RWPE1 (cell line): Measurements from ENCODE around the gene TUT1.

Experiments
- CTCF ChIA-PET: fragments of 350-600 bp; sonication (Branson Sonifier 250); formaldehyde crosslinking; extraction: SDS; loops from one replicate; lab custom pipeline; 2021; lab: Yijun Ruan, JAX
- POLR2A ChIA-PET: fragments of 400-600 bp; formaldehyde crosslinking; extraction: SDS; loops from one replicate; lab custom pipeline; 2020; ENCODE audit warnings: antibody characterized with exemption; ENCODE audit not compliant: low non-redundant PET; lab: Yijun Ruan, JAX
- DNase-seq: peaks from one replicate; pipeline ENCODE4 v3.0.0; 2012; ENCODE audit warnings: low spot score
- H3K27ac ChIP-seq: fragments of 450-650 bp; 2 replicates; pipeline ENCODE4 v1.5.1; 2017
- TF ChIP-seq, protein P1 (sequence below): fragments of 450-650 bp; conservative IDR thresholded peaks from 2 replicates; pipeline ENCODE4 v1.5.1; 2017; ENCODE audit warnings: low read depth, mild to moderate bottlenecking

Gene TUT1, protein sequence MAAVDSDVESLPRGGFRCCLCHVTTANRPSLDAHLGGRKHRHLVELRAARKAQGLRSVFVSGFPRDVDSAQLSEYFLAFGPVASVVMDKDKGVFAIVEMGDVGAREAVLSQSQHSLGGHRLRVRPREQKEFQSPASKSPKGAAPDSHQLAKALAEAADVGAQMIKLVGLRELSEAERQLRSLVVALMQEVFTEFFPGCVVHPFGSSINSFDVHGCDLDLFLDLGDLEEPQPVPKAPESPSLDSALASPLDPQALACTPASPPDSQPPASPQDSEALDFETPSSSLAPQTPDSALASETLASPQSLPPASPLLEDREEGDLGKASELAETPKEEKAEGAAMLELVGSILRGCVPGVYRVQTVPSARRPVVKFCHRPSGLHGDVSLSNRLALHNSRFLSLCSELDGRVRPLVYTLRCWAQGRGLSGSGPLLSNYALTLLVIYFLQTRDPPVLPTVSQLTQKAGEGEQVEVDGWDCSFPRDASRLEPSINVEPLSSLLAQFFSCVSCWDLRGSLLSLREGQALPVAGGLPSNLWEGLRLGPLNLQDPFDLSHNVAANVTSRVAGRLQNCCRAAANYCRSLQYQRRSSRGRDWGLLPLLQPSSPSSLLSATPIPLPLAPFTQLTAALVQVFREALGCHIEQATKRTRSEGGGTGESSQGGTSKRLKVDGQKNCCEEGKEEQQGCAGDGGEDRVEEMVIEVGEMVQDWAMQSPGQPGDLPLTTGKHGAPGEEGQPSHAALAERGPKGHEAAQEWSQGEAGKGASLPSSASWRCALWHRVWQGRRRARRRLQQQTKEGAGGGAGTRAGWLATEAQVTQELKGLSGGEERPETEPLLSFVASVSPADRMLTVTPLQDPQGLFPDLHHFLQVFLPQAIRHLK

DNA sequence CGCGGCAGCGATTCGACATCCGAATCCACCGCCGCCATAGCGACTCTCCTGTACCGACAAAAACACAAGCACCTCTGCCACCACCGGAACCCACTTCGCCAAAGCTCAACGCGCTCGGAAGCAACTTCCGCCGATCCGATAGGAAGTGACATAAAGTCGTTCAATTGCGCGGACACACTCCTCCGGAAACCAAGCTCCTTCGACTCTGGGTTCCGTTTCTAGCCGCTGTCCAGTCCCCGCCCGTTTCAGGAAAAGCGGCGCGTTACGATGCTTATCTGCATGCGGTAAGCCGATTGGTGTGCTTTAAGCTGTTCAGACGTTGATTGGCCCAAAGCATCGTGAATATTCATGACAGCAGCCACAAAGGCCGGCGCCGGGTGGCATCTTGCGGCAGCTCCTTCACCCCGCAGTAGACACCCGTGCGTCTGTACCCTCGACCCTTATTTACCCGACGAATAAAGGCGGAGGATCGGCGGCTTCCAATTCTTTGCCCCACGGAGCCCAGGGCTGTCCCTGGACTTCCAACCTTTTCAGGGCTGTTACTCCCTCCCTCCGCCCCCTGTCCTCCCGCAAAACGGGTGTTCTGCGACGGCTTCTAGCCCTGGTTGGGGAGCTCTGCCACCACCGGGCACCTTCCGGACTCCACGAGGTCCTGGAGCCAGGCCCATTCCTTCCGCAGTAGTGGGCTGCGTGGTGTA lies at the start of gene TUT1:
Gene TUT1, minus strand, starts transcription at position 76 of the 698 bp plus-strand sequence. Its CDS starts 38 bp downstream, at position 38.
- ChIA-PET CTCF (interaction anchor here (0.6 kb wide), 2 partner anchors 19 to 215 kb away, joined by 3 read pairs; no protein-coding TSS in a partner anchor), POLR2A (interaction anchor here (0.5 to 2.9 kb wide), 18 partner anchors 9 to 136 kb away, joined by 3 to 24 read pairs (median 4); partner anchors contain the start of genes AHNAK, B3GAT3, C11orf98 and CSKMT)
- peak; percentile 89 for DNase-seq
- H3K27ac ChIP-seq: peak within 1 kb of the TSS; percentile 91
- TF ChIP-seq, protein P1, sequence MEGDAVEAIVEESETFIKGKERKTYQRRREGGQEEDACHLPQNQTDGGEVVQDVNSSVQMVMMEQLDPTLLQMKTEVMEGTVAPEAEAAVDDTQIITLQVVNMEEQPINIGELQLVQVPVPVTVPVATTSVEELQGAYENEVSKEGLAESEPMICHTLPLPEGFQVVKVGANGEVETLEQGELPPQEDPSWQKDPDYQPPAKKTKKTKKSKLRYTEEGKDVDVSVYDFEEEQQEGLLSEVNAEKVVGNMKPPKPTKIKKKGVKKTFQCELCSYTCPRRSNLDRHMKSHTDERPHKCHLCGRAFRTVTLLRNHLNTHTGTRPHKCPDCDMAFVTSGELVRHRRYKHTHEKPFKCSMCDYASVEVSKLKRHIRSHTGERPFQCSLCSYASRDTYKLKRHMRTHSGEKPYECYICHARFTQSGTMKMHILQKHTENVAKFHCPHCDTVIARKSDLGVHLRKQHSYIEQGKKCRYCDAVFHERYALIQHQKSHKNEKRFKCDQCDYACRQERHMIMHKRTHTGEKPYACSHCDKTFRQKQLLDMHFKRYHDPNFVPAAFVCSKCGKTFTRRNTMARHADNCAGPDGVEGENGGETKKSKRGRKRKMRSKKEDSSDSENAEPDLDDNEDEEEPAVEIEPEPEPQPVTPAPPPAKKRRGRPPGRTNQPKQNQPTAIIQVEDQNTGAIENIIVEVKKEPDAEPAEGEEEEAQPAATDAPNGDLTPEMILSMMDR: no peak

GRCh38 chr11:62632492-62632891 lies 41.2 kb upstream of the TUT1 start:
- ChIA-PET CTCF (interaction anchor here (0.7 kb wide), 1 partner anchor 817 kb away, joined by 3 read pairs; no protein-coding TSS in a partner anchor), POLR2A (no interaction called here)
- H3K27ac ChIP-seq: peak overlapping the region; percentile 11
- TF ChIP-seq, protein P1: no peak
- DNase-seq: no peak

DNA sequence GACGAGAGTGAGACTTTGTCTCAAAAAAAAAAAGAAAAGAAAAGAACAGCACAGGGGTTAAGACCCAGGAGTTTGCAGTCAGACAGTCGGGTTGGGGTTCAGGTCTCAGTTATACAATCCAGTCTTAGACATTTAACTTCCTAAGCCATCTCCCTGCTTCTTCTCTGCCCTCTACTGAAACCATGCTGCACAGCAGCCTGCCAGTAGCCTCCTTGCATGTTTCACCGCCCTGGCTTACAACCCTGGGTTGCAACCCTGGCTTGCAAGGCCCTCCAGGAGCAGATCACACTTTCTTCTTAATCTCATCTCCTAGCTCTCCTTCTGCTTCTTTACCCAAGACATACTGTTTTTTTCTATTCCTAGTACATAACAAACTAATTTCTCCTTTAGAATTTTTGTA lies 36.4 kb upstream of the TUT1 start:
- H3K27ac ChIP-seq: 0 out of 2 replicates have a peak overlapping the region, but pooled peaks have one; percentile 19
- ChIA-PET CTCF (no interaction called here), POLR2A (no interaction called here)
- no peak for DNase-seq
- TF ChIP-seq, protein P1: no peak

DNA sequence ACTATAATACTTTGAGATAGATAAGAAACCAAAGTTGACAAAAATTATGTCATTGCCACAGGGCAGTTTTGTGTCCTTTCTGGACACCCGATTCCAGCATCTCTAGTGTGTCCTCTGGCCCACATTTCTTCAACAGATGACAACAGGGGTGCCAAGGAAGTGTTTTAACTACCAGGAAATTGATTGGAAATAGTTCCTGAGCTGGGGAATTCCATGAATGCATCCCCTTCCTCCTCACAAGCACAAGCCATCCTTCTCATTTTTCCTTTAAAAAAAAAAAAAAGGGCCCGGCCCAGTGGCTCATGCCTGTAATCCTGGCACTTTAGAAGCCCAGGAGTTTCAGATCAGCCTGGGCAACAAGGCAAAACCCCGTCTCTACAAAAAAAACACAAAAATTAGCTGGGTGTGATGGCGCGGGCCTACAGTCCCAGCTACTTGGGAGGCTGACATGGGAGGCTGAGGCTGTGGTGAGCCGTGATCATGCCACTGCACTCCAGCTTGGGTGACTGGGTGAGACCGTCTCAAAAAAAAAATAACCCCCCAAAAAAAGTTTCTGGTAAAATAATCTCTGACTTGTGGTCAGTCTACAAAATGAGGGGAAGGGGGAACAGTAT lies 31.3 kb upstream of the TUT1 start:
- ChIA-PET POLR2A (interaction anchor here (0.7 to 3.1 kb wide), 5 partner anchors 9 to 49 kb away, joined by 3 to 13 read pairs (median 9); partner anchors contain the start of genes C11orf98, CSKMT, MTA2 and ROM1), CTCF (interaction anchor here (1.5 kb wide), 1 partner anchor 11 kb away, joined by 5 read pairs; no protein-coding TSS in a partner anchor)
- peak overlapping the region; percentile 98 for H3K27ac ChIP-seq
- DNase-seq: no peak
- TF ChIP-seq, protein P1: no peak

DNA sequence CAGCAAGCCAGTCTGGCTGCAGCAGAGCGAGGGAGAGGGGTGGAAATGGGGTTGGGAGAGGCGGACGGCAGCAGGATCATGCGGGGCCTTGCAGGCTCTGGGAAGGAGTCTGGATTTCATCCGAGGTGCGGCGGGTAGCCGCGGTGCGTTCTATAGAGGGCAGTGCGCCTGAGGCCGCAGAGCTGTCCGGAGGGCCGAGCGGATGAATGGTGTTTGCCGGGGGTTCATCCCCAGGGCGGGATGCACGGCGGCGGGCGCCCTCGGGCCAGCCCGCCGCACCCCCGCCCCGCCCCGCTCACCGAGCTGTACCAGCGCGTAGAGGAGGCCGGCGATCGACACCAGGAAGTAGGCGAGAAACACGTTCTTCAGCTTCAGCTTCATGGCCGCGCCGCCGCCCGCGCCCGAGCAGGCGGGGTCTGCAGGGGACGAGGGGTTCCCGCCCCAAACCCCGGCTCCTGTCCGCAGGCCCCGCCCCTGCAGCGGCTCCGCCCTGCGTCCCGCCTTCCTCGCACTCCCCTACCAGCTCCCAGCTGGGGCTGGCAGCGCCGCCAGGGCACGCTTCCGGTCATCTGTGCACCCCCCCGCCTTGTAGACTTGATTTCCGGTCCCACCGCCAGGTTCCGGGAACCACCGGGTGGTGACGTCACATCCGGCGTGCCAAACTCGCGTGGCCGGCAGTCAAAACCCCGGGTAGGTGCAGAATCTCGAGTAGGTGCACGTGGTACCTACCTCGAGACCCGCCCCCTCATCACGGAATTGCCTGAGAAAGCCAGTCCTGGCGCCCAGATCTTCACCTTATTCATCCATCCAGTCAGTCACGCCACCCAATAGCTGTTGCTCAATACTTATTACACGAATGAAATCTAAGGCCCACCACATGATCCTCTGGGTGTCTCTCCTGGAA lies 30.5 kb upstream of the TUT1 start, which contains the start of gene B3GAT3:
Gene B3GAT3, minus strand, starts transcription at position 420 of the 904 bp plus-strand sequence. Its CDS starts 39 bp downstream, at position 381.
- H3K27ac ChIP-seq: peak within 1 kb of the TSS; percentile 98
- ChIA-PET POLR2A (interaction anchor here (0.6 to 3.1 kb wide), 8 partner anchors 9 to 107 kb away, joined by 3 to 13 read pairs (median 8); partner anchors contain the start of genes C11orf98, CSKMT, MTA2 and ROM1), CTCF (interaction anchor here (1.5 kb wide), 1 partner anchor 10 kb away, joined by 5 read pairs; no protein-coding TSS in a partner anchor)
- TF ChIP-seq, protein P1: no peak
- DNase-seq: peak; percentile 99
